HCT116 (cell line): ENCODE results near the gene NRCAM. TPM values are rescaled to one million over a fixed set of nuclear protein-coding genes. Genes with fewer than 3 reads are reported as not detected.

Experiments used
- ATAC-seq: fragments of 200-7000 bp; cut with Tn5 transposase; 2 replicates; pipeline ENCODE4 v1.9.1; 2020; ENCODE audit warnings: mild to moderate bottlenecking, moderate library complexity
- BruUV-seq: library from RNA; stranded (reverse); fragments of 400-500 nt; replicated peaks from 2 replicates; lab custom pipeline; 2021; lab: Mats Ljungman, UMichigan
- CTCF ChIA-PET: fragments of 300-600 bp; sonication (Branson Sonifier 250); formaldehyde crosslinking; loops from one replicate; lab custom pipeline; 2021; ENCODE audit warnings: antibody characterized with exemption; lab: Charles Lee
- POLR2A ChIA-PET: fragments of 300-600, 350-600 bp; sonication (Branson Sonifier 250); formaldehyde crosslinking; loops from one replicate; lab custom pipeline; 2021; ENCODE audit warnings: antibody characterized with exemption; lab: Charles Lee
- RAD21 ChIA-PET, 2 experiments: fragments of 300-600 bp; sonication (Branson Sonifier 250); formaldehyde crosslinking; loops; one replicate each; lab custom pipeline; 2023; ENCODE audit warnings: low total read pairs in 2 of 2; ENCODE audit not compliant: uncharacterized antibody in 2 of 2, unreplicated experiment in 2 of 2, low non-redundant PET in 1 of 2; lab: Charles Lee
- DNase-seq: peaks from one replicate; pipeline ENCODE4 v3.0.0-alpha.2; 2010; ENCODE audit warnings: low read depth, low spot score
- H2AFZ ChIP-seq: fragments of 200-600 bp; shearing (Covaris generic), sonication (generic); 2 replicates; pipeline ENCODE4 v1.6.1; 2017; ENCODE audit warnings: low read depth, mixed run types, mixed read lengths, antibody characterized with exemption, low read length; ENCODE audit not compliant: poor library complexity, severe bottlenecking
- H3K27ac ChIP-seq: 2 replicates; pipeline ENCODE4 v1.5.1; 2012; ENCODE audit warnings: low read depth, low read length
- H3K27me3 ChIP-seq: fragments of 200-600 bp; sonication (generic); 2 replicates; pipeline ENCODE4 v1.6.1; 2016; ENCODE audit warnings: mixed run types, low read length, mixed read lengths; ENCODE audit not compliant: insufficient read depth
- H3K36me3 ChIP-seq, 2 experiments: fragments of 200-500 bp in 1 of 2; fragments of 200-600 bp in 1 of 2; sonication (Bioruptor generic) in 1 of 2; sonication (generic) in 1 of 2; 2 replicates each; pipeline versions ENCODE4 v1.5.1 to v1.6.1; 2014 to 2016; ENCODE audit warnings: low read length in 2 of 2, inconsistent platforms in 1 of 2, mixed read lengths in 1 of 2, mixed run types in 1 of 2; ENCODE audit not compliant: insufficient read depth in 2 of 2, control insufficient read depth in 1 of 2
- H3K4me1 ChIP-seq, 2 experiments: fragments of 200-600 bp in 1 of 2; sonication (generic) in 1 of 2; 2 replicates each; pipeline versions ENCODE4 v1.5.1 to v1.6.1; 2012 to 2017; ENCODE audit warnings: low read length in 2 of 2, inconsistent platforms in 1 of 2, mild to moderate bottlenecking in 1 of 2, mixed read lengths in 1 of 2, mixed run types in 1 of 2, moderate library complexity in 1 of 2; ENCODE audit not compliant: insufficient read depth in 2 of 2, control insufficient read depth in 1 of 2
- H3K4me2 ChIP-seq: fragments of 200-600 bp; sonication (generic); 2 replicates; pipeline ENCODE4 v1.6.1; 2017; ENCODE audit warnings: mixed run types, low read length, mixed read lengths
- H3K4me3 ChIP-seq, 2 experiments: fragments of 200-600 bp in 1 of 2; sonication (generic) in 1 of 2; replicated peaks in 1 of 2; 2 replicates each; pipeline ENCODE4 v1.5.1; 2011 to 2016; ENCODE audit warnings: low read length in 2 of 2, control low read depth in 1 of 2, low read depth in 1 of 2, mild to moderate bottlenecking in 1 of 2, mixed read lengths in 1 of 2, mixed run types in 1 of 2
- H3K79me2 ChIP-seq: fragments of 200-600 bp; sonication (generic); 2 replicates; pipeline ENCODE4 v1.6.1; 2017; ENCODE audit warnings: mild to moderate bottlenecking, mixed run types, low read length, moderate library complexity, mixed read lengths; ENCODE audit not compliant: insufficient read depth
- H3K9ac ChIP-seq: fragments of 200-600 bp; sonication (generic); 2 replicates; pipeline ENCODE4 v1.6.1; 2016; ENCODE audit warnings: low read length, mixed read lengths
- H3K9me2 ChIP-seq: fragments of 200-600 bp; sonication (generic), shearing (Covaris generic); 2 replicates; pipeline ENCODE4 v1.6.1; 2017; ENCODE audit warnings: mixed run types, mild to moderate bottlenecking, moderate library complexity; ENCODE audit not compliant: insufficient read depth
- H3K9me3 ChIP-seq, 2 experiments: fragments of 200-500 bp in 1 of 2; fragments of 200-600 bp in 1 of 2; sonication (Bioruptor generic) in 1 of 2; sonication (generic) in 1 of 2; 2 replicates each; pipeline ENCODE4 v1.6.1; 2014 to 2017; ENCODE audit warnings: low read length in 2 of 2, mixed read lengths in 2 of 2, inconsistent platforms in 1 of 2, low read depth in 1 of 2, mild to moderate bottlenecking in 1 of 2, mixed run types in 1 of 2, moderate library complexity in 1 of 2; ENCODE audit not compliant: control insufficient read depth in 1 of 2, insufficient read depth in 1 of 2
- H4K20me1 ChIP-seq: fragments of 200-600 bp; sonication (generic), shearing (Covaris generic); 2 replicates; pipeline ENCODE4 v1.6.1; 2017; ENCODE audit warnings: mixed run types, mild to moderate bottlenecking, moderate library complexity; ENCODE audit not compliant: insufficient read depth
- CBX3 ChIP-seq: IDR thresholded peaks from 2 replicates; pipeline ENCODE4 v1.6.1; 2012; ENCODE audit warnings: low read depth
- CEBPB ChIP-seq: IDR thresholded peaks from 2 replicates; pipeline ENCODE4 v1.6.1; 2012; ENCODE audit warnings: low read depth
- CTCF ChIP-seq, 3 experiments: fragments of 200-600 bp in 1 of 3; sonication (generic) in 1 of 3; IDR thresholded peaks in 2 of 3; conservative IDR thresholded peaks in 1 of 3; 2 replicates each; pipeline ENCODE4 v1.5.1; 2012 to 2017; ENCODE audit warnings: low read depth in 2 of 3, low read length in 2 of 3, antibody characterized with exemption in 1 of 3, borderline replicate concordance in 1 of 3, control low read depth in 1 of 3, mild to moderate bottlenecking in 1 of 3, mixed read lengths in 1 of 3, mixed run types in 1 of 3, moderate library complexity in 1 of 3; ENCODE audit not compliant: insufficient read depth in 1 of 3
- EGR1 ChIP-seq: IDR thresholded peaks from 2 replicates; pipeline ENCODE4 v1.6.1; 2012; ENCODE audit warnings: low read depth
- ELF1 ChIP-seq: IDR thresholded peaks from 2 replicates; pipeline ENCODE4 v1.6.1; 2012; ENCODE audit warnings: low read depth, borderline replicate concordance
- FOSL1 ChIP-seq: IDR thresholded peaks from 2 replicates; pipeline ENCODE4 v1.6.1; 2012; ENCODE audit warnings: low read depth
- MAX ChIP-seq: IDR thresholded peaks from 2 replicates; pipeline ENCODE4 v1.6.1; 2012
- POLR2A ChIP-seq: IDR thresholded peaks from 2 replicates; pipeline ENCODE4 v1.7.0; 2011; ENCODE audit warnings: borderline replicate concordance; ENCODE audit not compliant: insufficient read depth, insufficient read length; ENCODE audit errors: extremely low read depth
- POLR2AphosphoS5 ChIP-seq: IDR thresholded peaks from 2 replicates; pipeline ENCODE4 v1.6.1; 2011; ENCODE audit warnings: mild to moderate bottlenecking, low read depth, low read length, moderate library complexity
- REST ChIP-seq: IDR thresholded peaks from 2 replicates; pipeline ENCODE4 v1.6.1; 2012; ENCODE audit warnings: low read depth
- SIN3A ChIP-seq: IDR thresholded peaks from 2 replicates; pipeline ENCODE4 v1.6.1; 2012; ENCODE audit warnings: low read depth
- SRF ChIP-seq: IDR thresholded peaks from 2 replicates; pipeline ENCODE4 v1.6.1; 2012; ENCODE audit warnings: low read depth
- YY1 ChIP-seq: IDR thresholded peaks from 2 replicates; pipeline ENCODE4 v1.6.1; 2011; ENCODE audit warnings: low read length, low read depth, moderate library complexity, mild to moderate bottlenecking; ENCODE audit not compliant: insufficient replicate concordance; ENCODE audit errors: extremely low read depth
- ZFX ChIP-seq: fragments of 450-650 bp; IDR thresholded peaks from 2 replicates; pipeline ENCODE4 v1.6.1; 2017
- ZNF274 ChIP-seq: fragments of 200-500 bp; sonication (Bioruptor generic); IDR thresholded peaks from 2 replicates; pipeline ENCODE4 v1.6.1; 2014; ENCODE audit warnings: mild to moderate bottlenecking, low read depth, low read length, inconsistent platforms
- intact Hi-C: fragments of 100-400 bp; cut with micrococcal nuclease; formaldehyde crosslinking; loops from 2 replicates; pipeline ENCODE4 v1.10.0; 2022
- total RNA-seq: library from RNA; stranded (reverse); gene quantifications from one replicate; pipeline ENCODE4 v1.2.1, GENCODE V29; 2021; ENCODE audit not compliant: unreplicated experiment

Gene NRCAM
- total RNA-seq, 1 experiment from 2014 or later, result 0.15 TPM

GRCh38 chr7:108234281-108234680 is 222.0 kb downstream of the NRCAM start:
- TF ChIP-seq POLR2A (no peak), ZNF274 (no peak), FOSL1 (no peak), SIN3A (no peak)
- Histone ChIP-seq H3K27me3 (no peaks in the 10 kb centered on the region), H3K36me3 (no peaks in the 10 kb centered on the region), H2AFZ (no peak overlapping the region), H3K9ac (no peak overlapping the region), H3K9me2 (no peaks in the 10 kb centered on the region), H3K27ac (no peak overlapping the region), H3K79me2 (no peaks in the 10 kb centered on the region), H3K4me1 (peaks cover 0 to 16% of the 10 kb centered on the region in 2 experiments; a peak in 1 of 4 replicates), H3K4me2 (no peak overlapping the region), H4K20me1 (no peaks in the 10 kb centered on the region), H3K4me3 (no peak overlapping the region), H3K9me3 (no peaks in the 10 kb centered on the region)
- ATAC-seq (no peak), DNase-seq (no peak)
- intact Hi-C loops, result no loop called here
- CTCF ChIA-PET, result no interaction called here
- RAD21 ChIA-PET, result no interaction called here
- BruUV-seq, result no TSS peak
- POLR2A ChIA-PET, result no interaction called here

- H3K9me2 ChIP-seq, result no peaks in the 10 kb centered on the region
- no peaks in the 10 kb centered on the region for H3K36me3 ChIP-seq
- BruUV-seq, result no TSS peak
- ChIA-PET POLR2A (no interaction called here), RAD21 (no interaction called here), CTCF (no interaction called here)
- no peak overlapping the region for H2AFZ ChIP-seq
- H3K4me2 ChIP-seq, result no peak overlapping the region
- H3K79me2 ChIP-seq, result no peaks in the 10 kb centered on the region
- ATAC-seq (no peak), DNase-seq (no peak)
- no peaks in the 10 kb centered on the region for H4K20me1 ChIP-seq
- H3K4me1 ChIP-seq, result peaks cover 0 to 12% of the 10 kb centered on the region in 2 experiments; a peak in 1 of 4 replicates
- H3K9me3 ChIP-seq, result no peaks in the 10 kb centered on the region
- no peak overlapping the region for H3K27ac ChIP-seq
- H3K9ac ChIP-seq, result no peak overlapping the region
- no peak overlapping the region for H3K4me3 ChIP-seq
- no peaks in the 10 kb centered on the region for H3K27me3 ChIP-seq
- intact Hi-C loops, result no loop called here
- no peak for TF ChIP-seq ZNF274
- no peak for TF ChIP-seq REST
- no peak for TF ChIP-seq SRF
- TF ChIP-seq CTCF (IDR thresholded peaks at IDR 0.05 in 2 of 3, conservative IDR thresholded peaks at IDR 0.05 in 1 of 3; ENCODE audit: borderline replicate concordance in 1 of 3, insufficient read depth in 1 of 3, low read depth in 2 of 3, low read length in 2 of 3), result no peak
- TF ChIP-seq ZFX, result no peak
- TF ChIP-seq CBX3, result no peak
- TF ChIP-seq POLR2A, result no peak
- no peak for TF ChIP-seq EGR1
- TF ChIP-seq SIN3A, result no peak
- TF ChIP-seq ELF1, result no peak
- TF ChIP-seq CEBPB, result no peak
- TF ChIP-seq MAX, result no peak
- TF ChIP-seq YY1, result no peak
- no peak for TF ChIP-seq POLR2AphosphoS5
Observed at GRCh38 chr7:108232076-108232475, 224.2 kb downstream of the NRCAM start.
